ENCODE data around the gene ATP6V1G3.
"Not testable (repeated sequence)": the region's sequence is repeated elsewhere in the genome, so short reads cannot be mapped to it uniquely, and the experiment has no call there.

The ATP6V1G3 gene

GRCh38 chr1:198483006-198483405, 57.5 kb downstream of the ATP6V1G3 start:
- no peak overlapping the region for H3K4me3 ChIP-seq (ENCODE audit: low read length)
- TF ChIP-seq, protein P1, sequence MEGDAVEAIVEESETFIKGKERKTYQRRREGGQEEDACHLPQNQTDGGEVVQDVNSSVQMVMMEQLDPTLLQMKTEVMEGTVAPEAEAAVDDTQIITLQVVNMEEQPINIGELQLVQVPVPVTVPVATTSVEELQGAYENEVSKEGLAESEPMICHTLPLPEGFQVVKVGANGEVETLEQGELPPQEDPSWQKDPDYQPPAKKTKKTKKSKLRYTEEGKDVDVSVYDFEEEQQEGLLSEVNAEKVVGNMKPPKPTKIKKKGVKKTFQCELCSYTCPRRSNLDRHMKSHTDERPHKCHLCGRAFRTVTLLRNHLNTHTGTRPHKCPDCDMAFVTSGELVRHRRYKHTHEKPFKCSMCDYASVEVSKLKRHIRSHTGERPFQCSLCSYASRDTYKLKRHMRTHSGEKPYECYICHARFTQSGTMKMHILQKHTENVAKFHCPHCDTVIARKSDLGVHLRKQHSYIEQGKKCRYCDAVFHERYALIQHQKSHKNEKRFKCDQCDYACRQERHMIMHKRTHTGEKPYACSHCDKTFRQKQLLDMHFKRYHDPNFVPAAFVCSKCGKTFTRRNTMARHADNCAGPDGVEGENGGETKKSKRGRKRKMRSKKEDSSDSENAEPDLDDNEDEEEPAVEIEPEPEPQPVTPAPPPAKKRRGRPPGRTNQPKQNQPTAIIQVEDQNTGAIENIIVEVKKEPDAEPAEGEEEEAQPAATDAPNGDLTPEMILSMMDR (conservative IDR thresholded peaks at IDR 0.05; ENCODE audit: low read length) = no peak
- no peak for DNase-seq (ENCODE audit: low read depth)

- TF ChIP-seq, protein P1 (conservative IDR thresholded peaks at IDR 0.05; ENCODE audit: low read length) = no peak
- DNase-seq (ENCODE audit: low read depth) = no peak
- H3K4me3 ChIP-seq (ENCODE audit: low read length) = no peak overlapping the region
Observed at GRCh38 chr1:198481661-198482060, 58.8 kb downstream of the ATP6V1G3 start.

- DNase-seq (ENCODE audit: low read depth) = no peak
- TF ChIP-seq, protein P1 (conservative IDR thresholded peaks at IDR 0.05; ENCODE audit: low read length) = no peak
- no peak overlapping the region for H3K4me3 ChIP-seq (ENCODE audit: low read length)
Observed at GRCh38 chr1:198480876-198481275, 59.6 kb downstream of the ATP6V1G3 start.

DNA sequence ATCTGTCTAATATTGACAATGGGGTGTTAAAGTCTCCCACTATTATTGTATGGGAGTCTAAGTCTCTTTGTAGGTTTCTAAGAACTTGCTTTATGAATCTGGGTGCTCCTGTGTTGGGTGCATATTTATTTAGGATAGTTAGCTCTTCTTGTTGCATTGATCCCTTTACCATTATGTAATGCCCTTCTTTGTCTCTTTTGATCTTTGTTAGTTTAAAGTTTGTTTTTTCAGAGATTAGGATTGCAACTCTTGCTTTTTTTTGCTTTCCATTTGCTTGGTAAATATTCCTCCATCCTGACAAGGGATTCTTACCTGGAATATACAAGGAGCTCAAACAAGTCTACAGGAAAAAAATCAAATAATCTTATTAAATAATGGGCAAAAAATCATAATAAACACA, 63.1 kb downstream of the ATP6V1G3 start:
- H3K4me3 ChIP-seq (ENCODE audit: low read length); DNase-seq (ENCODE audit: low read depth): not testable (repeated sequence)
